Measurements from ENCODE around the gene ENO4.

- no peak for TF ChIP-seq EZH2phosphoT487 (IDR thresholded peaks at IDR 0.05; ENCODE audit: low read depth)
- TF ChIP-seq CTCF (IDR thresholded peaks at IDR 0.05; ENCODE audit: low read depth, low read length), result no peak
These were observed 13.6 kb upstream of the ENO4 start for GRCh38 chr10:116835658-116836057.

Measured in OCI-LY3 (cell line).